ENCODE measurements around the gene TCERG1.

DNA sequence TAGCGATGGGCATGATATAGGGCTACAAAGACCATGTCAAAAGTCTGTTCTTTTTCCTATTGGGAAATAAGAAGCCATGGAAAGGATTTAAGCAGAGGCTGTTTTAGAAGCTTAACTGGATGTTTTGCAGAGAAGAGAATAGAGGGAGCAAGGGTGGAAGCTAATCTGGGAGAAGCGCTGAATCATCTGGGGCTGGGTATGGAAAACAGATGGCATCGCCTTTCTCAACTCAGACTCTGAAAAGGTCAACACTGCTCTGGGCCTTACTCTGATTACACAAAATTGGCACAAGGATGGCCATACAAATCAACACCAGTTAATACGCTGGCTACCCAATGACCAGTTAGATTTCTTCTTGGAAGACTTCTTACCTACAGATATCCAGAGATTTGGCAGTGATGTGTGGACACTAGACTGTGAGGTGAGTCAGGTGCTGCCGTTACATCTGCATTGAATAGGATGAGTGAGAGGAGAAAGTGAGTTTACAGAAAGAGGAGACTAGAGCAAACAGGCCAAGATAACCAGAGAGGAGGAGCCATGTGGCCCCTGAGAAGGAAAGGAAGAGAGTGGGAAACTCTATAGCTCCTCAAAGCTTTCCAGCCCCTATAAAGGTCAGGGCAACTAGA, 6.2 kb upstream of the TCERG1 start:
- TF ChIP-seq, protein P1, sequence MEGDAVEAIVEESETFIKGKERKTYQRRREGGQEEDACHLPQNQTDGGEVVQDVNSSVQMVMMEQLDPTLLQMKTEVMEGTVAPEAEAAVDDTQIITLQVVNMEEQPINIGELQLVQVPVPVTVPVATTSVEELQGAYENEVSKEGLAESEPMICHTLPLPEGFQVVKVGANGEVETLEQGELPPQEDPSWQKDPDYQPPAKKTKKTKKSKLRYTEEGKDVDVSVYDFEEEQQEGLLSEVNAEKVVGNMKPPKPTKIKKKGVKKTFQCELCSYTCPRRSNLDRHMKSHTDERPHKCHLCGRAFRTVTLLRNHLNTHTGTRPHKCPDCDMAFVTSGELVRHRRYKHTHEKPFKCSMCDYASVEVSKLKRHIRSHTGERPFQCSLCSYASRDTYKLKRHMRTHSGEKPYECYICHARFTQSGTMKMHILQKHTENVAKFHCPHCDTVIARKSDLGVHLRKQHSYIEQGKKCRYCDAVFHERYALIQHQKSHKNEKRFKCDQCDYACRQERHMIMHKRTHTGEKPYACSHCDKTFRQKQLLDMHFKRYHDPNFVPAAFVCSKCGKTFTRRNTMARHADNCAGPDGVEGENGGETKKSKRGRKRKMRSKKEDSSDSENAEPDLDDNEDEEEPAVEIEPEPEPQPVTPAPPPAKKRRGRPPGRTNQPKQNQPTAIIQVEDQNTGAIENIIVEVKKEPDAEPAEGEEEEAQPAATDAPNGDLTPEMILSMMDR (IDR thresholded peaks at IDR 0.05 in 4 of 5, conservative IDR thresholded peaks at IDR 0.05 in 1 of 5): no peak
- TF ChIP-seq POLR2A (IDR thresholded peaks at IDR 0.05): no peak
